ENCODE results near the gene COX4I2.

Gene COX4I2

DNA sequence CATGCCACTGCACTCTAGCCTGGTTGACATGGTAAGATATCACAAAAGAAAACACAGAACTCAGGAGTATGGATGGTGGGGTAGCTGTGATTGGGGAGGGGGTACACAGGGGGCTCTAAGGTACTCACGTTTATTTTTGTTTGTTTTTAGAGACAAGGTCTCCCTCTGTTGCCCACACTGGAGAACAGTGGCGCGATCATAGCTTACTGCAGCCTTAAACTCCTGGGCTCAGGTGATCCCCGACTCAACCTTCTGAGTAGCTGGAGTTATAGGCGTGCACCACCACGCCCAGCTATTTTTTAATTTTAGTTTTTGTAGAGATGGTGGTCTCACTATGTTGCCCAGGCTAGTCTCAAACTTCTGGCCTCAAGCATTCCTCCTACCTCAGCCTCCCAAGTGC is 55.7 kb downstream of the COX4I2 start:
- Histone ChIP-seq H3K4me1 (ENCODE audit: control extremely low read depth in 1 of 4, control insufficient read depth in 4 of 4, insufficient read depth in 4 of 4, low read length in 3 of 4) (peaks cover 0 to 43% (median 27%) of the 10 kb centered on the region in 4 experiments), H3K27ac (ENCODE audit: insufficient read depth in 1 of 2, low read depth in 1 of 2, low read length in 2 of 2, poor library complexity in 1 of 2, severe bottlenecking in 2 of 2) (no peak overlapping the region), H3K9me3 (ENCODE audit: control extremely low read depth in 1 of 5, control insufficient read depth in 4 of 5, insufficient read depth in 2 of 5, low read depth in 1 of 5, low read length in 4 of 5) (no peaks in the 10 kb centered on the region), H3K4me3 (ENCODE audit: control insufficient read depth in 1 of 7, extremely low read depth in 1 of 7, insufficient read depth in 4 of 7, low read depth in 2 of 7, low read length in 6 of 7) (no peak overlapping the region), H3K27me3 (replicated peaks in 2 of 5; ENCODE audit: control insufficient read depth in 4 of 5, insufficient read depth in 5 of 5, low read length in 4 of 5) (no peaks in the 10 kb centered on the region), H3K36me3 (ENCODE audit: control insufficient read depth in 4 of 4, insufficient read depth in 4 of 4, low read length in 3 of 4) (peaks cover 5 to 14% (median 5%) of the 10 kb centered on the region in 4 experiments)
- CTCF ChIA-PET: interaction anchor here (0.8 to 11.2 kb wide), 9 partner anchors 11 to 61 kb away, joined by 3 to 67 read pairs (median 6); partner anchors contain the start of gene BCL2L1
- no peak for DNase-seq
- WGBS (ENCODE audit: insufficient coverage): 85% methylated on average over 4 of the region's 6 CpGs
- POLR2A ChIA-PET: interaction anchor here (0.6 to 1.1 kb wide), 3 partner anchors 9 to 409 kb away, joined by 4 to 5 read pairs (median 4); no protein-coding TSS in a partner anchor

- DNase-seq: peak in 1 of 3 donors; percentile 11
- H3K27me3 ChIP-seq (replicated peaks in 2 of 5; ENCODE audit: control insufficient read depth in 4 of 5, insufficient read depth in 5 of 5, low read length in 4 of 5): no peaks in the 10 kb centered on the region
- H3K36me3 ChIP-seq (ENCODE audit: control insufficient read depth in 4 of 4, insufficient read depth in 4 of 4, low read length in 3 of 4): peaks cover 3 to 10% (median 6%) of the 10 kb centered on the region in 4 experiments
- peaks cover 0 to 48% (median 32%) of the 10 kb centered on the region in 4 experiments for H3K4me1 ChIP-seq (ENCODE audit: control extremely low read depth in 1 of 4, control insufficient read depth in 4 of 4, insufficient read depth in 4 of 4, low read length in 3 of 4)
- no peaks in the 10 kb centered on the region for H3K9me3 ChIP-seq (ENCODE audit: control extremely low read depth in 1 of 5, control insufficient read depth in 4 of 5, insufficient read depth in 2 of 5, low read depth in 1 of 5, low read length in 4 of 5)
- ChIA-PET POLR2A (interaction anchor here (1.0 to 1.1 kb wide), 2 partner anchors 8 to 10 kb away, joined by 4 to 5 read pairs; no protein-coding TSS in a partner anchor), CTCF (interaction anchor here (1.2 to 11.2 kb wide), 9 partner anchors 10 to 62 kb away, joined by 4 to 67 read pairs (median 6); partner anchors contain the start of gene BCL2L1)
- 80% methylated on average over 2 of the region's 4 CpGs for WGBS (ENCODE audit: insufficient coverage)
- peak overlapping the region in 1 of 2 experiments; percentile 15 for H3K27ac ChIP-seq (ENCODE audit: insufficient read depth in 1 of 2, low read depth in 1 of 2, low read length in 2 of 2, poor library complexity in 1 of 2, severe bottlenecking in 2 of 2)
- H3K4me3 ChIP-seq (ENCODE audit: control insufficient read depth in 1 of 7, extremely low read depth in 1 of 7, insufficient read depth in 4 of 7, low read depth in 2 of 7, low read length in 6 of 7): no peak overlapping the region
Observed at GRCh38 chr20:31693987-31694661, 56.4 kb downstream of the COX4I2 start.

All from common myeloid progenitor, CD34-positive (primary cell).